Panc1 (cell line): ENCODE measurements around the gene LSMEM2. TPM values are rescaled to one million over a fixed set of nuclear protein-coding genes. Genes with fewer than 3 reads are reported as not detected.
A peak's percentile ranks its signal among the peaks of the same experiment; 100 is the strongest.

Source experiments
- ATAC-seq: fragments of 200-7000 bp; cut with Tn5 transposase; 2 replicates; pipeline ENCODE4 v1.9.1; 2020; ENCODE audit warnings: mild to moderate bottlenecking, moderate library complexity
- BruUV-seq: library from RNA; stranded (reverse); fragments of 400-500 nt; replicated peaks from 2 replicates; lab custom pipeline; 2021; lab: Mats Ljungman, UMichigan
- CTCF ChIA-PET: fragments of 300-600 bp; sonication (Branson Sonifier 250); formaldehyde crosslinking; loops from one replicate; lab custom pipeline; 2022; ENCODE audit warnings: antibody characterized with exemption; lab: Charles Lee
- POLR2A ChIA-PET: fragments of 300-600 bp; sonication (Branson Sonifier 250); formaldehyde crosslinking; loops from one replicate; lab custom pipeline; 2022; ENCODE audit warnings: antibody characterized with exemption; lab: Charles Lee
- DNase-seq: peaks from one replicate; pipeline ENCODE4 v3.0.0-alpha.2; 2010; ENCODE audit warnings: low read depth, low spot score
- H3K27ac ChIP-seq: 2 replicates; pipeline ENCODE4 v1.5.1; 2011; ENCODE audit warnings: mild to moderate bottlenecking, low read length, inconsistent platforms
- H3K27me3 ChIP-seq: fragments of 200-500 bp; sonication (Bioruptor generic); 2 replicates; pipeline ENCODE4 v1.6.0; 2014; ENCODE audit warnings: low read length, inconsistent platforms; ENCODE audit not compliant: control insufficient read depth, insufficient read depth
- H3K36me3 ChIP-seq: fragments of 200-500 bp; sonication (Bioruptor generic); 2 replicates; pipeline ENCODE4 v1.5.1; 2014; ENCODE audit warnings: inconsistent platforms, mild to moderate bottlenecking, low read length, moderate library complexity; ENCODE audit not compliant: control insufficient read depth, insufficient read depth
- H3K4me1 ChIP-seq: 2 replicates; pipeline ENCODE4 v1.5.1; 2011; ENCODE audit warnings: inconsistent platforms, mild to moderate bottlenecking, low read length, moderate library complexity; ENCODE audit not compliant: control insufficient read depth, insufficient read depth
- H3K4me3 ChIP-seq, 2 experiments: 2 replicates each; pipeline ENCODE4 v1.5.1; 2011 to 2012; ENCODE audit warnings: low read depth in 2 of 2, low read length in 2 of 2, mild to moderate bottlenecking in 2 of 2, inconsistent platforms in 1 of 2, moderate library complexity in 1 of 2
- H3K9me3 ChIP-seq: fragments of 200-500 bp; sonication (Bioruptor generic); 2 replicates; pipeline ENCODE4 v1.5.1; 2014; ENCODE audit warnings: low read depth, mild to moderate bottlenecking, inconsistent platforms, low read length, moderate library complexity; ENCODE audit not compliant: control insufficient read depth, insufficient read depth
- POLR2AphosphoS5 ChIP-seq: IDR thresholded peaks from 2 replicates; pipeline ENCODE4 v1.6.1; 2012; ENCODE audit warnings: mild to moderate bottlenecking, low read depth, low read length, moderate library complexity
- SIN3A ChIP-seq: IDR thresholded peaks from 2 replicates; pipeline ENCODE4 v1.6.1; 2012; ENCODE audit warnings: low read depth, mild to moderate bottlenecking, low read length, moderate library complexity, borderline replicate concordance; ENCODE audit not compliant: insufficient read depth
- TCF7L2 ChIP-seq: IDR thresholded peaks from 2 replicates; pipeline ENCODE4 v1.6.1; 2011; ENCODE audit warnings: mild to moderate bottlenecking, low read depth, low read length, inconsistent platforms
- in situ Hi-C: cut with HindIII; loops from 2 replicates; pipeline ENCODE4 v1.10.0; 2016; ENCODE audit warnings: low sequenced_read_pairs, low pct_unique_long_range_greater_than_20kb
- intact Hi-C: fragments of 100-400 bp; cut with micrococcal nuclease; formaldehyde crosslinking; loops from one replicate; pipeline ENCODE4 v1.10.0; 2022; ENCODE audit not compliant: unreplicated experiment
- total RNA-seq: library from RNA; stranded (reverse); gene quantifications from one replicate; pipeline ENCODE4 v1.2.1, GENCODE V29; 2021; ENCODE audit not compliant: unreplicated experiment
- TF ChIP-seq, protein P1 (sequence below), 2 experiments: IDR thresholded peaks; 2 replicates each; pipeline ENCODE4 v1.6.1; 2011 to 2012; ENCODE audit warnings: low read depth in 2 of 2, control low read depth in 1 of 2, low read length in 1 of 2, mild to moderate bottlenecking in 1 of 2, moderate library complexity in 1 of 2; ENCODE audit not compliant: insufficient read depth in 1 of 2
- TF ChIP-seq, protein P2 (sequence below): fragments of 450-650 bp; IDR thresholded peaks from 2 replicates; pipeline ENCODE4 v1.5.1; 2017; ENCODE audit warnings: mild to moderate bottlenecking

The LSMEM2 gene
- total RNA-seq, 1 experiment from 2014 or later, result not detected

DNA sequence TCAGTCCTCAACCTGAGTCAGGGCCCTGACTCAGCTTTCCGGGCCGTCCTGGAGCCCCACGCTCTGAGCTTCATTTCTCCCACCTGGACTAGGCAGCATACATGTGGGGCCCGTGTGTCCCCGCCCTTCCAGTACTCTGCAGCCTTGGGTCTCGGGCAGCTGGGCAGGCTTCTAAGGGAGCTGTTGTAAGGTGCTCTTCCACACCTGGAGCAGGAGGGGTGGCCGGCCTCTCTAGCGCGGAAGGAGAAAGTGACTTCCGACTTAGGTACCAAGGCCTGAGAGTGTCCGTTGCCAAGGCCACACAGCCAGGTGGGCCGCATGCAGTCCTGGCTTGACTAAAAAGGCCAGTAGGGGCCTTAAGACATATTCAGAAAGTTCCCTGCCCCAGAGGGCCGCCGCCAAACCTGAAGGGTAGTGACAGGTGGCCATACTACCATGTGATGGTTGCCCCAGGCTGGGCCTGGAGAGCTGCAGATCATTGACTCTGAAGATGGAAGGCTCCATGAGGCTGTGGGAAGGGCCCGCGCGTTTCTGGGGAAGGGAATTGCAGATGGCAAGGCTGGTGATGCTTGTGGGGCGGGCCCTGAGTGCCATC, 19.4 kb upstream of the LSMEM2 start:
- TF ChIP-seq TCF7L2 (no peak), POLR2AphosphoS5 (no peak), SIN3A (no peak)
- TF ChIP-seq, protein P1, sequence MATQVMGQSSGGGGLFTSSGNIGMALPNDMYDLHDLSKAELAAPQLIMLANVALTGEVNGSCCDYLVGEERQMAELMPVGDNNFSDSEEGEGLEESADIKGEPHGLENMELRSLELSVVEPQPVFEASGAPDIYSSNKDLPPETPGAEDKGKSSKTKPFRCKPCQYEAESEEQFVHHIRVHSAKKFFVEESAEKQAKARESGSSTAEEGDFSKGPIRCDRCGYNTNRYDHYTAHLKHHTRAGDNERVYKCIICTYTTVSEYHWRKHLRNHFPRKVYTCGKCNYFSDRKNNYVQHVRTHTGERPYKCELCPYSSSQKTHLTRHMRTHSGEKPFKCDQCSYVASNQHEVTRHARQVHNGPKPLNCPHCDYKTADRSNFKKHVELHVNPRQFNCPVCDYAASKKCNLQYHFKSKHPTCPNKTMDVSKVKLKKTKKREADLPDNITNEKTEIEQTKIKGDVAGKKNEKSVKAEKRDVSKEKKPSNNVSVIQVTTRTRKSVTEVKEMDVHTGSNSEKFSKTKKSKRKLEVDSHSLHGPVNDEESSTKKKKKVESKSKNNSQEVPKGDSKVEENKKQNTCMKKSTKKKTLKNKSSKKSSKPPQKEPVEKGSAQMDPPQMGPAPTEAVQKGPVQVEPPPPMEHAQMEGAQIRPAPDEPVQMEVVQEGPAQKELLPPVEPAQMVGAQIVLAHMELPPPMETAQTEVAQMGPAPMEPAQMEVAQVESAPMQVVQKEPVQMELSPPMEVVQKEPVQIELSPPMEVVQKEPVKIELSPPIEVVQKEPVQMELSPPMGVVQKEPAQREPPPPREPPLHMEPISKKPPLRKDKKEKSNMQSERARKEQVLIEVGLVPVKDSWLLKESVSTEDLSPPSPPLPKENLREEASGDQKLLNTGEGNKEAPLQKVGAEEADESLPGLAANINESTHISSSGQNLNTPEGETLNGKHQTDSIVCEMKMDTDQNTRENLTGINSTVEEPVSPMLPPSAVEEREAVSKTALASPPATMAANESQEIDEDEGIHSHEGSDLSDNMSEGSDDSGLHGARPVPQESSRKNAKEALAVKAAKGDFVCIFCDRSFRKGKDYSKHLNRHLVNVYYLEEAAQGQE (IDR thresholded peaks at IDR 0.05; ENCODE audit: insufficient read depth in 1 of 2, low read depth in 2 of 2, low read length in 1 of 2), result no peak
- TF ChIP-seq, protein P2, sequence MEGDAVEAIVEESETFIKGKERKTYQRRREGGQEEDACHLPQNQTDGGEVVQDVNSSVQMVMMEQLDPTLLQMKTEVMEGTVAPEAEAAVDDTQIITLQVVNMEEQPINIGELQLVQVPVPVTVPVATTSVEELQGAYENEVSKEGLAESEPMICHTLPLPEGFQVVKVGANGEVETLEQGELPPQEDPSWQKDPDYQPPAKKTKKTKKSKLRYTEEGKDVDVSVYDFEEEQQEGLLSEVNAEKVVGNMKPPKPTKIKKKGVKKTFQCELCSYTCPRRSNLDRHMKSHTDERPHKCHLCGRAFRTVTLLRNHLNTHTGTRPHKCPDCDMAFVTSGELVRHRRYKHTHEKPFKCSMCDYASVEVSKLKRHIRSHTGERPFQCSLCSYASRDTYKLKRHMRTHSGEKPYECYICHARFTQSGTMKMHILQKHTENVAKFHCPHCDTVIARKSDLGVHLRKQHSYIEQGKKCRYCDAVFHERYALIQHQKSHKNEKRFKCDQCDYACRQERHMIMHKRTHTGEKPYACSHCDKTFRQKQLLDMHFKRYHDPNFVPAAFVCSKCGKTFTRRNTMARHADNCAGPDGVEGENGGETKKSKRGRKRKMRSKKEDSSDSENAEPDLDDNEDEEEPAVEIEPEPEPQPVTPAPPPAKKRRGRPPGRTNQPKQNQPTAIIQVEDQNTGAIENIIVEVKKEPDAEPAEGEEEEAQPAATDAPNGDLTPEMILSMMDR, result no peak
- no TSS peak for BruUV-seq
- peaks cover 9% of the 10 kb centered on the region for H3K4me1 ChIP-seq
- H3K4me3 ChIP-seq, result no peak overlapping the region
- ATAC-seq (peak; percentile 44), DNase-seq (no peak)
- no peak overlapping the region for H3K27ac ChIP-seq
- intact Hi-C loops, result loop anchor here (10.0 kb wide), 1 partner anchor 65 kb away; the partner anchor contains the start of gene GNAT1
- no peaks in the 10 kb centered on the region for H3K27me3 ChIP-seq
- ChIA-PET CTCF (interaction anchor here (1.2 kb wide), 1 partner anchor 16 kb away, joined by 3 read pairs; no protein-coding TSS in a partner anchor), POLR2A (no interaction called here)
- no peaks in the 10 kb centered on the region for H3K36me3 ChIP-seq
- in situ Hi-C loops, result no loop called here
- H3K9me3 ChIP-seq, result no peaks in the 10 kb centered on the region

DNA sequence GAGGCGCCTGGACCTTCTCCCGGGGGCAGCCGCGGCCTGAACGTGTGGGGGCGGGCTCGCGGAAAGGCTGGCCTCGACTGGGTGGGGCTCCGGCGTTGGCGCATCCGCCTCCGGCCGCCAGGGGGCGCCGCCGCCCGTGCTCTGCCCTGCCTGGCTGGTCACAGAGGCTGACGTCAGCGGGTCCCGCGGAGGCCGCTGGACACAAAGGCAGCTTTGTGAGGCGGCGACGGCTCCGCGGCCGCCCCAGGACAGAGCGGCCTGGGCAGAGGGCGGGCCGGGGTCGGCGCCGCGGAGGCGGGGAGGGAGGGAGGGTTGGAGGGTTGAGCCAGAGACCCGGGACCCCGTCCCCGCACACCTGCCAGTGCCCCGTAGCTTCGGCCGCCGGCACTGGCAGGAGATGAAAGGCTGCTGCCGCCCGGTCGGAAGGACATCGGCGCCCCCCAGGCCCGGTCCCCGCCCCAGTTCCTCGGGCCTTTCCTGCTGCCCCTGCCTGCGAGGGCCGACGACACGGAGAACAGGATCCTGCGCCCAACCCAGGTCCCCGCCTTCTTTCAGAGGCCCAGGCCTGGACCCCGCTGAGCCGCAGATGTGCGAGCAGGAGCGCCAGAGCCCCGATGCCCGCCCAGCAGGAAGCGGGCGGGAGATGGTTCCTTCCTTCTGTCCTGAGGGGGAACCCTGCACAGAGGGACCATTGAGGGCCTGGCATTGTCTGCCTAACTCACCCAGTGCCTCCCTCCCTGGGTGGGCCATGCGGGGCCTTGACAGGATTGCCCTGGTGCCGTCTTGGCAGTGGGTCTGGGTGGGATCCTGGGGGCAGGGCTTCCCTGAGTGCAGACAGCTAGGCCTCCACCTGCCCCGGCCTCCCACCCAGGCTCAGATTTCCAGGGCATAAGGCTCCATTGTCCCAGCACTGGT, 18.6 kb upstream of the LSMEM2 start:
- no TSS peak for BruUV-seq
- Histone ChIP-seq H3K4me3 (peak overlapping the region; percentile 39 to 51), H3K4me1 (peaks cover 9% of the 10 kb centered on the region), H3K27ac (peak overlapping the region; percentile 72), H3K36me3 (no peaks in the 10 kb centered on the region), H3K9me3 (no peaks in the 10 kb centered on the region), H3K27me3 (no peaks in the 10 kb centered on the region)
- intact Hi-C loops (loop anchor here (10.0 kb wide), 1 partner anchor 65 kb away; the partner anchor contains the start of gene GNAT1), in situ Hi-C loops (no loop called here)
- no peak for DNase-seq
- ChIA-PET POLR2A (no interaction called here), CTCF (interaction anchor here (0.5 to 1.2 kb wide), 5 partner anchors 11 to 327 kb away, joined by 3 to 4 read pairs (median 3); partner anchors contain the start of genes HYAL3 and NAA80)
- TF ChIP-seq, protein P2, result peak; percentile 97
- TF ChIP-seq TCF7L2, result peak; percentile 98
- TF ChIP-seq POLR2AphosphoS5, result peak; percentile 81
- TF ChIP-seq, protein P1 (IDR thresholded peaks at IDR 0.05; ENCODE audit: insufficient read depth in 1 of 2, low read depth in 2 of 2, low read length in 1 of 2), result no peak
- peak; percentile 69; the same call in 1 of the 2 replicates for TF ChIP-seq SIN3A
- ATAC-seq, result peak; percentile 94
